Iris pigment epithelial cell (primary cell): Measurements from ENCODE around the gene P3H3.
A peak's percentile ranks its signal among the peaks of the same experiment; 100 is the strongest.

ENCODE experiments used
- DNase-seq: peaks from one replicate; pipeline ENCODE4 v3.0.0-alpha.2; 2011; ENCODE audit warnings: low read depth

The P3H3 gene

DNA sequence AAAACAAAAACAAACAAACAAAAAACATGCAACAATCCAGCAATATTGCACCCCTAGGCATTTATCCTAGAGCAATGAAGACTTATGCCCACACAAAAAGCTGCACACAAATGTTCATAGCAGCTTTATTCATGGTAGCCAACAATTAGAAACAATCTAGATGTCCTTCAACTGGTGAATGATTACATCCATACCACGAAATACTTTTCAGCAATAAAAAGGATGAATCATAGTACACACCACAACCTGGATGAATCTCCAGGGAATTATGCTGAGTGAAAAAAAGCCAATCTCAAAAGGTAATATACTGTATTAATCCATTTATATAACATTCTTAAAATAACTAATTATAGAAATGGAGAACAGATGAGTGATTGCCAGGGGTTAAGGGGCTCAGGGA is 21.0 kb upstream of the P3H3 start:
- no peak for DNase-seq

DNA sequence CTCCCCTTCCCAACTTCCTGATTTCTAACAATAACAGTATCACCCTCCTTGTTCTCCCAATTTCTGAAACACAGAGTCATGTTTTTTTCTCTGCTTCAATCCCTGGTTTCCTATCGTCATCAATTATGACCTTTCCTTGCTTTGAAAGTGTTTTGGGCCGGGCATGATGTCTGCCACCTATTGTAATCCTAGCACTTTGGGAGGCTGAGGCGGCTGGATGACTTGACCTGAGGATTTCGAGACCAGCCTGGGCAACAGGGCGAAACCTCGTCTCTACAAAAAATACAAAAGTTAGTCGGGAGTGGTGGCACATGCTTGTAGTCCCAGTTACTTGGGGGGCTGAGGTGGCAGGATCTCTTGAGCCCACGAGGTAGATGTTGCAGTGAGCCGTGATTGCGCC is 19.2 kb upstream of the P3H3 start:
- DNase-seq: no peak

DNA sequence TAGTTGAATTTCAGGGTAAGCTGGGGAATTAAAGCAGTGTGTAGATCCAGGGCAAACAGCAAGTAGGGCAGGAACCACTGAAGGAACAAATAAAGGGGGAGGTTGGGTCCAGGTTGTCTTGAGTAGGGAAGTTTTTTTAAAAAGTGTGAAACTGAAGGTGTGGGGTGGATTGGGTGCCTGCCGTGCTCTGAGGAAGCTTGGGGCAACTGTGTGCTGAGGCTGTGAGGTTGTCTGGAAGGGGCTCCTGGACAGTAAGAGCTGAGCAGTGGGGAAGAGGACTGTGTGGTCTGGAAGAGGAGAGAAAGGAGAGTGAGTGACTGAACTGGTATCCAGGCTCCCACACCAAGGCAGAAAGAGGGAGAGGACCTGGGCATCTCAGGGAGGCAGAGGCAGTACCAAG is 17.4 kb upstream of the P3H3 start:
- DNase-seq: no peak

DNA sequence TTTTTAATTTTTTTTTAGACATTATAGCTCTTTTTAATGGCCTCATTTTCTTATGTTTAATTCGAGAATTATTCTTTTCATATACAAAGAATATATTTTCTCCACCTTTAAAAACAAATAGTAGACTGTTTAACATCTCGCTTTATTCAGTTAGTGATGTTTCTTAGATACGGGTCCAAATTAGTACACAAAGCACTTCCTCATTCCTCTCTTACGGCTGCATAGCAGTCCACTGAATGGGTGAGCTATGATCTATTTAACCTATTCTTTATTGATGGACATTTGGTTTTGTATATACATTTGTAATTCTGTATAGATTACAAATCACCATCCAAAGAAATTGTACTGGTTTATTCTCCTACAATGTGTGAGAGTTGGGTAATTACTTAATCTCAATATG is 14.8 kb upstream of the P3H3 start:
- DNase-seq: no peak

DNA sequence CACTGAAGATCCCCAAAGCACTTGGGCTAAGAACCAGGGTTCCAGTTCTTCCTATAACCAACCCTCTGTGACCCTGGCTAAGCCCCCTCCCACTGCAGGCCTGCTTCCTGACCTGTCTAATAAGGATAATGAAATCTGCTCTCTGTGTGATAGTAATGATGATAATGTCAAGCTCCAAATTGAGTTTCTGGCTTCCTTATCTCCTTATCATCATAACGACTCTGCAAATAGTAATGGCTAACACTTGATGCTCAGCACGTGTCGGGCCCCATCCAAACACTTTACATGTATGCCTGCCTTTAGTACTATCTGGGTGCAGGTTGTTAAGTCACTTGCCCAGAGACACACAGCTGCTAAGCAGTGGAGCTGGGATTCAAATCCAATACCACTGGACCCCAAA is 11.6 kb upstream of the P3H3 start:
- no peak for DNase-seq

DNA sequence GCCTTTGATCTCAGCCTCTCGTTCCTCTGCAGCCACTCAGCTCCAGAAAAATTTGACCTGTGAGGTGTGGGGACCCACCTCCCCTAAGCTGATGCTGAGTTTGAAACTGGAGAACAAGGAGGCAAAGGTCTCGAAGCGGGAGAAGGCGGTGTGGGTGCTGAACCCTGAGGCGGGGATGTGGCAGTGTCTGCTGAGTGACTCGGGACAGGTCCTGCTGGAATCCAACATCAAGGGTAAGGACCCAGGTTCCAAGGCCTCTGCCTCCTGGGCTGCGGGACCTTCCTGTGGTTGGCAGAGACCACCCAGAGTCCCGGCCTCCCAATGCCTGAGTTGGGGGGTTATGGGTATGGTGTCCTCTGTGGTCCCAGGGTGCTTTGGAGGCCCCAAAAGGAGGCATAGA is 11.1 kb upstream of the P3H3 start:
- DNase-seq: no peak

DNA sequence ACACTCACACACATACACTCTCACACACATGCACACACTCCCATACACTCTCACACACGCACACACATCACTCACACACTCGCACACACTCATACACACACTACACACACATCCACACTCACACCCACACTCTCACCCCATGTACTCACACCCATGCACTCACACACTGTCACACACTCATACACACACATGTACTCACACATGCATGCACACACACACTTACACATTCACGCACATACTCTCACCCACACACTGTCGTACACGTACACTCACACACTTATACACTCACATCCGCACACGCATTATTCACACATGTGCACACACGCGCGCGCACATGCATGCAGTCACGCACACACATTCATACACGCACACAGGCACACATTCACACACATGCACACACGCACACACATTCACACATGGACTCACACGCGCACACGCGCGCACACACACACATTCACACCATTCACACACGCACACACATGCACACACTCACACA is 10.5 kb upstream of the P3H3 start:
- DNase-seq: no peak

DNA sequence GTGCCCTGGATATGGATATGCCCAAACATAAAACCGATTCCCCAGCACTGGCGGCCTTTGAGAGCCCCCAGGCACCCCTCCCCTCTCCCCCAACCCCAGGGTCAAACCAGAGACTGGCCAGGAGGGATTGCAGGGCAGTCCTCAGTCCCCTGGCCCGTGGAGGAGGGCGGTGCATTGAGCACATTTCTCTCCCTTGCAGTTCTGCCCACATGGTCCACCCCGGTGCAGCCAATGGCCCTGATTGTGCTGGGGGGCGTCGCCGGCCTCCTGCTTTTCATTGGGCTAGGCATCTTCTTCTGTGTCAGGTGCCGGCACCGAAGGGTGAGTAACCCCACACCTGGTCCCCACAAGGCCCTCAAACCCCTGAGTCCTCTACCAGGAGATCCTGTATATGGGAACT is 10.0 kb upstream of the P3H3 start:
- peak; percentile 20 for DNase-seq

DNA sequence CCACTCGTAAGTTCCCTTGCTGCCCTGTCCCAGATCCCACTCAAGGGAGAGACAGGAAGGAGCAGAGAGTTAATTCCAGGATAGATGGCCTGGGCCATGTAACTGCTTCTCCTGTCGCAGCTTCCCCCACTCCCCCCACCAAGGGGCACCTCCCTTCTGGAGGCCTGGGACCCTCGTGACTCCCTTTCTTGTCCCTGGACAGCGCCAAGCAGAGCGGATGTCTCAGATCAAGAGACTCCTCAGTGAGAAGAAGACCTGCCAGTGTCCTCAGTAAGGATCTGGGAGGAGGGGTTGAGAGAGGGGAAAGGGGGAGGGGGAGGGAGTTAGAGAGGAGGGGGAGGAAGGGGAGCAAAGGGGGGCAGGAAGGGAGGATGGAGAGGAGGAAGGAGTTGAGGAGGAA is 9.6 kb upstream of the P3H3 start:
- DNase-seq: no peak

DNA sequence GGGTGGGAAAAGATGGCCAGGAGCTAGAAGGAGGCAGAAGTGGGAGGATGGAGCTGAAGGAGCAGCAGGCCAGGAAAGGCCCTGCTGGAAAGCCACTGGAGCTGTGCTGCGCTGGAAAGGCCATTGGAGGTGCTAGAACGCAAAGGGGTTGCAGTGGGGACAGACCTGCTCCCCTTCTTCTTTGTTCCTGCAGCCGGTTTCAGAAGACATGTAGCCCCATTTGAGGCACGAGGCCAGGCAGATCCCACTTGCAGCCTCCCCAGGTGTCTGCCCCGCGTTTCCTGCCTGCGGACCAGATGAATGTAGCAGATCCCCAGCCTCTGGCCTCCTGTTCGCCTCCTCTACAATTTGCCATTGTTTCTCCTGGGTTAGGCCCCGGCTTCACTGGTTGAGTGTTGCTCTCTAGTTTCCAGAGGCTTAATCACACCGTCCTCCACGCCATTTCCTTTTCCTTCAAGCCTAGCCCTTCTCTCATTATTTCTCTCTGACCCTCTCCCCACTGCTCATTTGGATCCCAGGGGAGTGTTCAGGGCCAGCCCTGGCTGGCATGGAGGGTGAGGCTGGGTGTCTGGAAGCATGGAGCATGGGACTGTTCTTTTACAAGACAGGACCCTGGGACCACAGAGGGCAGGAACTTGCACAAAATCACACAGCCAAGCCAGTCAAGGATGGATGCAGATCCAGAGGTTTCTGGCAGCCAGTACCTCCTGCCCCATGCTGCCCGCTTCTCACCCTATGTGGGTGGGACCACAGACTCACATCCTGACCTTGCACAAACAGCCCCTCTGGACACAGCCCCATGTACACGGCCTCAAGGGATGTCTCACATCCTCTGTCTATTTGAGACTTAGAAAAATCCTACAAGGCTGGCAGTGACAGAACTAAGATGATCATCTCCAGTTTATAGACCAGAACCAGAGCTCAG is 8.8 kb upstream of the P3H3 start:
- no peak for DNase-seq

DNA sequence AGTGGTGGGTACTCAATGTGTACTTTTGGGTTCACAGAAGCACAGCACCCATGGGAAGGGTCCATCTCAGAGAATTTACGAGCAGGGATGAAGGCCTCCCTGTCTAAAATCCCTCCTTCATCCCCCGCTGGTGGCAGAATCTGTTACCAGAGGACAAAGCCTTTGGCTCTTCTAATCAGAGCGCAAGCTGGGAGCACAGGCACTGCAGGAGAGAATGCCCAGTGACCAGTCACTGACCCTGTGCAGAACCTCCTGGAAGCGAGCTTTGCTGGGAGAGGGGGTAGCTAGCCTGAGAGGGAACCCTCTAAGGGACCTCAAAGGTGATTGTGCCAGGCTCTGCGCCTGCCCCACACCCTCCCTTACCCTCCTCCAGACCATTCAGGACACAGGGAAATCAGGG is 8.0 kb upstream of the P3H3 start:
- no peak for DNase-seq

DNA sequence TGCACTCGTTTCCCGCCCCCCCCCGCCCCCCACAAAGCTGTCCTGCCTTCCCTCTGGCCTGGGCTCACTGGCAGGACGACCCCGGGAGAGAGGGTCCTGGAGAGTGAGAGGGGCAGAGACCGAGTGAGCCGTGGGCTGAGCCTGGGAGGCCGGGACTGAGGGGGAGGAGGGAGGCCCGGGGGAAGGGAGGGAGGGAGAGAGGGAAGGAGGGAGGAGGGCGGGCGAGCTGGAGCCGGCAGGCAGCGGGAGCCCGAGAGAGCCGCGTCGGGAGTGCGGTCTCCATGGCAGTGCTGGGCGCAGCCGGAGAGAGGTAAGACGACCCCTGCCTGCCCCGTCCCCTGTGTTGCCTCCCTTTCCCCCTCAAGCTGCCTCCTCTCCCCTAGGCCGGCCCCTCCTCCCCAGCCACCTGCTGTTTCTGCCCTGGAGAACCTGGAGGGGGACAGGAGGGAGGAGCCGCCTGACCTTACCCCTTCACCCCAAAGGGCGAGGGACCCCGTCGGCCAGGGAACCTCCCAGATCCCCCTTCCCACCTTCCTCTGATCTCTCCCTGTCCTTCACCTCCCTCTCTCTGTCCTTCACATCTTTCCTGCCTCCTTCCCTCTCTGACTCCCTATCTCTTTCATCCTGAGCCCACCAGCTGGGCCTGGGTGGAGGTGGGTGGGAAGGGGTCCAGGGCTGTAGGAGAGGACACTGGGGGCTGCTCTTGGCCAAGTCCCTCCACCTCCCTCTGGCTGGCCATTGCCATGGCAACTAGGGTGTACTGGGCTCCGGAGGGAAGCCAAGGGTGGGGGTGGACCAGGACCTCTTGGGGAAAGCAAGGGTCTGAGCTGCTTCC is 6.4 kb upstream of the P3H3 start, which contains the start of gene GPR162:
Gene GPR162 (plus strand): TSS at position 231 of the 835 bp plus-strand sequence. CDS start 2,078 bp downstream, outside the sequence.
- DNase-seq: peak; percentile 51

DNA sequence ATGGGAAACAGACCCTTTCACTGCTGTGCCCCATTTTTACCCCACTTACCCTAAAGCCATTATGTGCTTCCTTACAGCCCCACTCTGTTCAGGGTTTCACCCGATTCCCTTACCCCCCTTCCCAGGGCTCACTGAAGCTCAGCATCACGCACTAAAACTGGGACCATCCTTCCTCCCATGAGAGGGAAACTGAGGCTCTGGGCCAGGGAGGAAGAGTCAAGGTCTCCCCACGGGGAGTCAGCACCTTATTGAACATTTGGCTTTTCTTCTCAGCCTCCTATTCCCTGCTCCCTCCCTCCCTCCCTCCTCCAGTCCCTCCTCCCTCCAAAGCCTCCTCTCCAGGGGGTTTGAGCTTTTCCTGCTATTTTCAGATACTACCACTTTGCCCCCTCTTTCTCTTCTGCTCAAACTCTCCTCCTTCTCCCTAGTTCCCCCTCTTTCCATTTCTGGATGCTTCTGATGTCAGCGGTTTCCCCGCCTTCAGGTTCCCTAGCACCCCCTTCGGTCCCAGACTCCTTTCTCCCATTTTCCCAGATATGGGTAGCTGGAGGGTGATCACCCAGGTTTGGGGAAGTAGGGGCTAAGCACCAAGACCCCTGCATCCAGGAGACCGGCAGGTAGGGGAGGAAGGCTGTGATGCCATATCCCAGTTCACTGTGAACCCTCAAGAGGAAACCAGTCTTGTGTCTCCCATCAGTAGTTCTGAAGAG is 5.6 kb upstream of the P3H3 start:
- DNase-seq: no peak

DNA sequence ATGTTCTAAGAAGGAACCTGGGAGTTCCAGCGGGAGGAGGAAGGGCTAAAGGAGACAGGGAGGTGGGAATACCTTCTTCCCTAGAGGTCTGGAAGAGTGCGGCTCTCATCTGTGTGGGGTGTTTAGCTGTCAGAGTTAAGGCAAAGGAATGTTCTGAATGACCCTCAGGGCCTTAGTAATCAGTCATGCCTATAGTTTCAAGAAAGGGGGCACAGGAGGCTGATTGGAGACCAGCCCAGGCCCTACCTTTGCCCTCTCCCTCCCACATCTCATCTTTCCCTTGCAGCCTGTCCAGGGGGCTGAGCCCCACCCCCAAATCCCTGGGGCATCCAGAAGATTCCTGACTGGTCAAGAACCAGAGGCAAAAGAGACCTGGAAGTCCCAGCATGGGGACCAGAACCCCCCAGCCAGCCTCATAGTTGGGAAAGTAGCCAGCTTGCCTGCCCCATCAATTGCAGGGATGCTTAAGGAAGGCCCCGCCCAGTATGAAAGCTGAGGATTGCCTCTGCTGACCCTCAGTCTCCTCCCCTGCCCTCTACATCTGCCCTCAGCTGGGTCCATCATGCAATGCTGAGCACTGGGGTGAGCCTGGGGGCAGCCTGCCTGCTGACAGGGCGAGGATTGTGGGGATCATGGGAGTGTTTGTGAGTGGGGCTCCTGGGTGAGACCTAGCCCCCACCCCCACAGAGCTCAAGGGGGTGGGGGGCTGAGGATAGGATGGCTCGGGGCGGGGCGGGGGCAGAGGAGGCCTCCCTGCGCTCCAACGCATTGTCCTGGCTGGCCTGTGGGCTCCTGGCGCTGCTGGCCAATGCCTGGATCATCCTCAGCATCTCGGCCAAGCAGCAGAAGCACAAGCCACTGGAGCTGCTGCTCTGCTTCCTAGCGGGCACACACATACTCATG is 4.8 kb upstream of the P3H3 start:
- DNase-seq: no peak

DNA sequence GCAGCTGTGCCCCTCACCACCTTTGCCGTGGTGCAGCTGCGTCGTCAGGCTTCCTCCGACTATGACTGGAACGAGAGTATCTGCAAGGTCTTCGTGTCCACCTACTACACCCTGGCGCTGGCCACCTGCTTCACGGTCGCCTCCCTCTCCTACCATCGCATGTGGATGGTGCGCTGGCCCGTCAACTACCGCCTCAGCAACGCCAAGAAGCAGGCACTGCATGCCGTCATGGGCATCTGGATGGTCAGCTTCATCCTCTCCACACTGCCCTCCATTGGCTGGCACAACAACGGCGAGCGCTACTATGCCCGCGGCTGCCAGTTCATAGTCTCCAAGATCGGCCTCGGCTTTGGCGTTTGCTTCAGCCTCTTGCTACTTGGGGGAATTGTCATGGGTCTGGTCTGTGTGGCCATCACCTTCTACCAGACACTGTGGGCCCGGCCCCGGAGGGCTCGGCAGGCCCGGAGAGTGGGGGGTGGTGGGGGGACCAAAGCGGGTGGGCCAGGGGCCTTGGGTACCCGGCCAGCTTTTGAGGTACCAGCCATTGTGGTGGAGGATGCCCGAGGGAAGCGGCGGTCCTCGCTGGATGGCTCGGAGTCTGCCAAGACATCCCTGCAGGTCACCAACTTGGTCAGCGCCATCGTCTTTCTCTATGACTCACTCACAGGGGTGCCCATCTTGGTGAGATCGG is 4.0 kb upstream of the P3H3 start:
- no peak for DNase-seq

DNA sequence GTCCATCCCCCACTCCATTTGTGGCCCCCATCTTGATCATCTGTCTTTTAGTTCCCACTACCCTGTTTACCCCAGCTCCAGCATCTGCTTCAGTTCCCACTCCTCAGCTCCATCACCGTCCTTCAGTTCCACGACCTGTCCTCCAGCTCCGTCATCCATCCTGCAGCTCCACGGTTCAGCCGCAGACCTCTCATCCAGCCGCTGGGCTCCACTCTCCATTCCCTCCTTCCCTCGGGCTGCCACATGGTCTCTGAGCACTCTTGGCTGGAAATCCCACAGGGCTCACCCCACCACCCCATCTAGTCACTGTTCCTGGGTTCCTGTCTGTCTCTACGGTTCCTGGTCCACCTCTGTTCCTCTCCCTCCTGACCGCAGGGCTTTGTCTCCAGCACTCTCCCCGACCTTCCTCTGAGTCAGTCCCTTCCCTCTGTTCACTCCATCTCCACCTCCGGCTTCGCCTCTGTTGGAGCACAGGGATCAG is 3.3 kb upstream of the P3H3 start:
- peak; percentile 45 for DNase-seq

DNA sequence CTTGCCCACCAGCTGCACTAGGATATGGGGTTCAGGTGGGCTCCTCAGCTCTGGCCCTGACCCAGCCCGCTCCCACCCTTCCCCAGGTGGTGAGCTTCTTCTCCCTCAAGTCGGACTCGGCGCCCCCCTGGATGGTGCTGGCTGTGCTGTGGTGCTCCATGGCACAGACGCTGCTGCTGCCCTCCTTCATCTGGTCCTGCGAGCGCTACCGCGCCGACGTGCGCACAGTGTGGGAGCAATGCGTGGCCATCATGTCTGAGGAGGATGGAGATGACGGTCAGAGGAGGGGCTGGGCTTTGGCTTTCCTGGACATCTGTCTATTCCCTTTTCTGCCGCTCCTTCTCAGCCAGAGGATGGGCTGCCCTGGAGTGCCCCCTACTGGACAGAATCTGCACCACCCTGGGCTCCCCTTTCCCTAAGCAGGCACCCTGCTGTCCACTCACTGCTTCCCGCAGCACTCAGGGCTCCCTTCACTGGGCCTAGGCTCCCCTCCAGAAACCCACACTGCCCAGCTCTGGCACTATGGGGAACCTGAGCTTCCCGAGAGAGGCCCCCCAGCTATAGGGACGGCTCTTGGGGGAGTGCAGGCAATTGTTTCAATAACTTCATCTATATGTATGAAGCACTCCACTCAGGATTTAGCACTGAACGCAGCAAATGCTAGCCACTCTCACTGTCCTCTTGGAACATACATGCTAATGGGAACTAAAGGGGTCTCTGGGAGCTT is 2.6 kb upstream of the P3H3 start:
- peak; percentile 80 for DNase-seq

DNA sequence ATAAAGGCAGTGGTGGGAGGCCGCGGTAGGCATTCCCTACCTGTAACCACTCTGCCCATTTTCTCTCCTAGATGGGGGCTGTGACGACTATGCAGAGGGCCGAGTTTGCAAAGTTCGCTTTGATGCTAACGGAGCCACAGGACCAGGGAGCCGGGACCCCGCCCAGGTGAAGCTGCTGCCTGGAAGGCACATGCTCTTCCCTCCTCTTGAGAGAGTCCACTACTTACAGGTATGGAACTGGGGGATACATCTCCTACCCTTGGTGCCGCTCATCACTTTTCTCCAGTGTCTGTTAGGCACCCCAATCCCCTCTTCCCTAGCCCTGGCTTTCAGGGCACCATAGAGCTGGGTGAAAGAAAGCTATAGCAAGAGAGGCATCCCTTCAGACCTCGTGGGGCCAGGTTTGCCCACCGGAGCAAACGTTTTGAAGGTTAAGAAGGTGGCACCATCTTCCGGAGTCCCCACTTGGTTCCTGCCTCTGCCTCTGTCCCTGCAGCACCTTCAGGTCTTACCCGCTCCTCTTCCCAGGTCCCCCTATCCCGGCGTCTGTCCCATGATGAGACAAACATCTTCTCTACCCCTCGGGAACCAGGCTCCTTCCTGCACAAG is 2.0 kb upstream of the P3H3 start:
- DNase-seq: no peak

DNA sequence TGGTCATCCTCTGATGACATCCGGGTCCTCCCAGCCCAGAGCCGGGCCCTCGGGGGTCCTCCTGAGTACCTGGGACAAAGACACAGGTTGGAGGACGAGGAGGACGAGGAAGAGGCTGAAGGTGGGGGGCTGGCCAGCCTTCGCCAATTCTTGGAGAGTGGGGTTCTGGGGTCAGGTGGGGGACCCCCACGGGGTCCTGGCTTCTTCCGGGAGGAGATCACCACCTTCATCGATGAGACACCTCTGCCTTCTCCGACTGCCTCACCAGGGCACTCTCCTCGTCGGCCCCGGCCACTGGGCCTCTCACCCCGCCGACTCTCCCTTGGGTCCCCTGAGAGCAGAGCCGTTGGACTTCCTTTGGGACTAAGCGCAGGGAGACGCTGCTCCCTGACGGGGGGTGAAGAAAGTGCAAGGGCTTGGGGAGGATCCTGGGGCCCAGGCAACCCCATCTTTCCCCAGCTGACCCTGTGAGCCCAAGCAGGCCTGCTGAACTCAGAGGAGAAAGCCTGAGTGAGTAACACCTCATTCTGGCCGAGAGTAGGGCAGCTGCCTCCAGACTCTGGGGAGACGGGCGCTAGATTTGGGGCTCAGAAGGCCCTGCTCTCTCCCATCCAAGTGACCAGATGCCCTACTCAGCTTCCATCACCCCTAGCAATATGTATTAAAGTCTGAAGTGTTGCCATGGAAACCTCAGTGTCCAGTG is 1.3 kb upstream of the P3H3 start:
- DNase-seq: no peak
